A673 (cell line): ENCODE measurements around the gene EFNA3.

Experiments used
- CTCF ChIP-seq: fragments of 300-800, 200-600 bp; sonication (generic); conservative IDR thresholded peaks from 2 replicates; pipeline ENCODE4 v1.5.1; 2017; ENCODE audit warnings: low read depth, mild to moderate bottlenecking, antibody characterized with exemption, low read length, moderate library complexity, mixed read lengths
- EZH2 ChIP-seq: fragments of 200-600 bp; sonication (generic); IDR thresholded peaks from 2 replicates; pipeline ENCODE4 v1.6.1; 2017; ENCODE audit warnings: borderline replicate concordance, low read depth, mild to moderate bottlenecking, mixed read lengths, antibody characterized with exemption, low read length; ENCODE audit not compliant: poor library complexity, severe bottlenecking

DNA sequence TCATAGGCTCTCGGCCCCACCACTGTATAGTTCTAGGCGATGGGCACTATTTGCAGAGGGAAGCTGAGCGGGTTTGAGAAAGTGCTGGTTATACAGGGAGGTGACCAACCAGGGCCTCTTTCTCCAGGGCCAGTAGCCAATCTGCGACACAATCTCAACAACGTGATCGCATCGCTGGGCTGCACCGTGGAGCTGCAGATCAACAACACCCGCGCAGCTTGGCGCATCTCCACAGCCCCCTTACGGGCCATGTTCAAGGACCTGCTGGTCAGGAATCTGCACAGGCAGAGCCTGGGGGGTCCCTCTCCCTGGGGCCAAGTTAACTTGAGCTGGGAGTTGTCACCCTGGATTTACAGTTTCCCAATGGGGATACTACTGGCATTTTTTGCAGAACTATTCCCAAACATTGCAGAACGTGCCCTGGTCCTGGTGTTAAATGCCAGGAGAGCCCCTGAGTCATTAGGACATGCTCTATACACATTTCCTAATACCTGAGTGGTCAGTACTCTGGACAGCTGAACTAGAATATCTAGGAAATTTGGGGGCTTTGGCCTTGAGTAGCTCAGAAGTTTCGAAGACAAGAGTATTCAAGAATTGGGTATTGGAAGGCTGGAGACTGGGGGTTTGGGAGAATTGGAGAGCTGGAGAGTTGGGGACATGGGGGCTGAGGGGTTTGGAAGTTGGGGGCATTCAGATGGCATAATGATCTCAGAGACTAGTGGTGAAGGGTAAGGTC lies 38.1 kb upstream of the EFNA3 start:
- TF ChIP-seq CTCF: no peak
- TF ChIP-seq EZH2: no peak
